Choroid plexus epithelial cell (primary cell): Measurements from ENCODE around the gene PITX3.

Source experiments
- DNase-seq: peaks from one replicate; pipeline ENCODE4 v3.0.0-alpha.2; 2010; ENCODE audit warnings: low read depth
- H3K4me3 ChIP-seq: 2 replicates; pipeline ENCODE4 v1.5.1; 2011; ENCODE audit warnings: low read depth, mild to moderate bottlenecking, control low read depth, low read length, moderate library complexity
- TF ChIP-seq, protein P1 (sequence below): conservative IDR thresholded peaks from 2 replicates; pipeline ENCODE4 v1.5.1; 2011; ENCODE audit warnings: low read depth, mild to moderate bottlenecking, control low read depth, inconsistent platforms, low read length, moderate library complexity

Gene PITX3

DNA sequence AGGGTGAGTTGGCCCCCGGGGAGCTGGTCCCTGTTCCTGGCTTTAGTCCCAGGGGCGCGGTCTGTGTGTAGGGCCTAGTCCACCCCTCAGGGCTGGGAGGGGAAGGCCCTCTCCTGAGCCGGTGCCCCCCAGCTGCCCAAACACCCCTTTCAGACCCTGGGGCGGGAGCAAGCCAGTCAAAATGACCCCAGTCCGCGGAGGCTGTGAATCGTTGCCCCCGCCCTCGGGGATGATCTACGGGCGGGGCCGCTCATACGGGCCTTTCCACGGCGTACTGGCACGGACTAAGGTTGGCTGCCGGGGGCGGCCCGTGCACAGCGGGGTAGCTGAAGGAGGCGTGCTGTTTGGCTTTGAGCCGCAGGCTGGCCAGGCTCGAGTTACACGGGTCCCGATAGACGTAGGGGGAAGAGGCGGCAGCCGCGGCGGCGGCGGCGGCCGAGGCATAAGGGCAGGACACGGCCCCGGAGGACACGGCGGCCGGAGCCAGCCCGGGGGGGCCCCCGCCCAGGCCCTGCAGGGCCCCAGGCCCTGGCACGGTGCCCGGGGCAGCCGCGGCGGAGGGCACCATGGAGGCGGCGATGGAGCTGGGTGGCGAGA, 10.9 kb downstream of the PITX3 start:
- peak overlapping the region; percentile 47 for H3K4me3 ChIP-seq
- TF ChIP-seq, protein P1, sequence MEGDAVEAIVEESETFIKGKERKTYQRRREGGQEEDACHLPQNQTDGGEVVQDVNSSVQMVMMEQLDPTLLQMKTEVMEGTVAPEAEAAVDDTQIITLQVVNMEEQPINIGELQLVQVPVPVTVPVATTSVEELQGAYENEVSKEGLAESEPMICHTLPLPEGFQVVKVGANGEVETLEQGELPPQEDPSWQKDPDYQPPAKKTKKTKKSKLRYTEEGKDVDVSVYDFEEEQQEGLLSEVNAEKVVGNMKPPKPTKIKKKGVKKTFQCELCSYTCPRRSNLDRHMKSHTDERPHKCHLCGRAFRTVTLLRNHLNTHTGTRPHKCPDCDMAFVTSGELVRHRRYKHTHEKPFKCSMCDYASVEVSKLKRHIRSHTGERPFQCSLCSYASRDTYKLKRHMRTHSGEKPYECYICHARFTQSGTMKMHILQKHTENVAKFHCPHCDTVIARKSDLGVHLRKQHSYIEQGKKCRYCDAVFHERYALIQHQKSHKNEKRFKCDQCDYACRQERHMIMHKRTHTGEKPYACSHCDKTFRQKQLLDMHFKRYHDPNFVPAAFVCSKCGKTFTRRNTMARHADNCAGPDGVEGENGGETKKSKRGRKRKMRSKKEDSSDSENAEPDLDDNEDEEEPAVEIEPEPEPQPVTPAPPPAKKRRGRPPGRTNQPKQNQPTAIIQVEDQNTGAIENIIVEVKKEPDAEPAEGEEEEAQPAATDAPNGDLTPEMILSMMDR, result no peak
- DNase-seq, result peak; percentile 78

DNA sequence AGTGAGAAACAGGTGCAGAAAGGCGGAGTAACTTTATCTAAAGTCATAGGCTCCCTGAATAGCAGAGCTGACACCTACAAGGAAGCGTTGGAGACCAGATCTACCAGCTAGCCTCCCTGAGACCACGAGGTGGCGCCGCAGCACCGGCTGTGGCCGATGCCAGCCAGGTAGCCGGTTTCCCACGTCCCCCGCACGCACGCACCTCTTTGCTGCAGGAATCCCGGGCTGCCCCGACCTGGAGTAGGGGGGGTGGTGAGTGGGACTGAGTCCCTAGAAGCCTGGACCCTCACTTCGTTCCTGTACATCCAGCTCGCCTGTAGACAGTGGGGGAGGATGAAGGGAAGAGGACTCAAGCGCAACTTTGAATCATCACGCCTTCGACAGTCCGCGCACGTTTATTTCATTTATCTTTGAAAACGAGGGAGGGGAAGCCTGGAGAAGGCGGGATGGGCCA, 11.5 kb downstream of the PITX3 start:
- TF ChIP-seq, protein P1, result peak; percentile 99
- H3K4me3 ChIP-seq, result peak overlapping the region; percentile 47
- peak; percentile 85 for DNase-seq

DNA sequence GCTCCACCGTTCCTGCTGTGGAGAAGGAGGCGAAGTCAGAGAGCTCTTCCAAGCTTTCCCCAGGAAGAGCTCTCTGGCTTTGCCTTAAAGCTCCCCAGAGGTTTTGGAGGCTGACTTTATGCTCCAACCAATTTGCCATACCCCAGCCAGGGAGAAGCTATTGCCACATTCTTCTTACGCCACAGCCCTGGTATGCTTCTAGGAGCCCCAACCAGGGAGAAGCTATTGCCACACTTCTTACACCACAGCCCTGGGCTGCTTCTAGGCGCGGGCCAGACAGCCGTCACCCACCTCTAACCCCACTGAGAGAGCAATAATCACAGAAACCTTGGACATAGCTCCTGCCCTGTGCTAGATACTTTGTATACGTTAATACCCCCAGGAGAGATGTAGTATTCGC, 14.3 kb downstream of the PITX3 start:
- H3K4me3 ChIP-seq, result no peak overlapping the region
- DNase-seq, result peak; percentile 79
- TF ChIP-seq, protein P1, result no peak

DNA sequence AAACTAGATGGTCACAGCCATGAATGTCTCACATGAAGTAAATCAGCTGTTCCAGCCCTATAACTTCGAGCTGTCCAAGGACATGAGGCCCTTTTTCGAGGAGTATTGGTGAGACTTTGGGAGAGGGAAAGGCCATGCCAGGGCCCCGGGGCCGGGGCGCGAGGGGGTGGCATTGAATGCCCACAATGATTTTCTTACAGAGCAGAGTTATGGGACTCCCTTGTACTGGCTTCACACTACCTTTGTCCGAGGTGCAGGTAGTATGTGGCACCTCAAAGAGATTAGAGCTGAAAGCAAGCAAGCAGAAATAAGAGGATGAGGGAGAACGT, 14.8 kb downstream of the PITX3 start:
- no peak overlapping the region for H3K4me3 ChIP-seq
- TF ChIP-seq, protein P1, result no peak
- no peak for DNase-seq

DNA sequence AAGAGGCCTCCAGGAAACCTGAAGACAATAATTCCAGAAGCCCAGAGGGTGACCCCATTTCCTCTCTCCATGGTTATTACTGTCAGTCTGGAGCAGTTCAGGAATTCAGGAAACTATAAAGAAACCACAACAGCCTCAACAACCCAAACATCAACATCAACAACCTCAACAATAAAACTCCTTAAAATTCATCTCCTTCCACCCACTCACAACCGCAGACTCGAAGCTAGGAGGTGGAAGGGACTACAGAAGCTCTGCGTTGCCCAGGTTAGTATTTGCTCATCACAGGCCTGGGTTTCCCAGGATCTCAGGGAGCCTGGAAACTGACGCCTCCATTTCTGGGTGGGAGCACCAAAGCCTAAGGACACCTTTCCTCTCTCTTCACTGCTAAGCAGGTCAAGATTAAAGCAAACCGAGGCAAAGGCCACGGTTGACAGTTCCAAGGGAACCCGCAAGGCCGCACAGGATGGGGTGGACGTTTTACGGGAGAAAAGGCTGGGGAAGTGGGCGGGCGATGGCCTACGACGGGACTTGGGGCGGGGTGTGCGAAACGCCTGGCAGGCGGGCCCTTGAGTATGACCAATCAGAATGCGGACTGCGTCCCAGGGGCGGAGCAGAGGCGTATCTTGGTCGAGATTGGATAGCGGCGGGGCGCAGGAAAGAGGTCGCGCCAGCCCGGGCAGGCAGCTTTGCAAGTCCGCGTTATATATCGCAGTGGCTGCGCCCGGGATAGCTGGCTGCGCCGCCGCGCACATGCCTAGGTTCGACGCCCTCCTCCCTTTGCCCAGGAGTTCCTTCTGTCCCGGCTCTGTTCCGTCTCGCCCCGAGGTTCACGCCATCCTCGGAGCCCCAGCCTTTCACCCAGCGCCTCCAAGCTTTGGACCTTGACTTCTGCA, 15.4 kb downstream of the PITX3 start, which contains the start of gene ELOVL3:
Gene ELOVL3 (plus strand): TSS at position 654 of the 896 bp plus-strand sequence. CDS start 250 bp downstream, outside the sequence.
- DNase-seq, result peak; percentile 97
- H3K4me3 ChIP-seq, result peak within 1 kb of the TSS; percentile 49
- TF ChIP-seq, protein P1, result no peak

DNA sequence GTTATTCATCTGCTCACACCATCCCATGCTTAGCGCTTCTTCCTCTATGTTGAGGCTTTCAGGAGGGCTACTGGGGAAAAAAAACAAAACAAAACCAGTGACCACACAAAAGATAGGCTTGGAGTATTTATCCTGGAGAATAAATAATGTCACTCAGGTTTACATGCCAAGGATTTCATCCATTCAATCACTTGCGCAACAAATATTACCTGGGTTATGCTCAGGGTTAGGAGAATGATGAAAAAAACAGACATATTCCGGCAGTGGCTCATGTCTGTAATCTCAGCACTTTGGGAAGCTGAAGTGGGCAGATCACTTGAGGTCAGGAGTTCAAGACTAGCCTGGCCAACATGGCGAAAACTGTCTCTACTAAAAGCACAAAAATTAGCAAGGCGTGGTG, 18.5 kb downstream of the PITX3 start:
- no peak for DNase-seq
- TF ChIP-seq, protein P1, result no peak
- no peak overlapping the region for H3K4me3 ChIP-seq

DNA sequence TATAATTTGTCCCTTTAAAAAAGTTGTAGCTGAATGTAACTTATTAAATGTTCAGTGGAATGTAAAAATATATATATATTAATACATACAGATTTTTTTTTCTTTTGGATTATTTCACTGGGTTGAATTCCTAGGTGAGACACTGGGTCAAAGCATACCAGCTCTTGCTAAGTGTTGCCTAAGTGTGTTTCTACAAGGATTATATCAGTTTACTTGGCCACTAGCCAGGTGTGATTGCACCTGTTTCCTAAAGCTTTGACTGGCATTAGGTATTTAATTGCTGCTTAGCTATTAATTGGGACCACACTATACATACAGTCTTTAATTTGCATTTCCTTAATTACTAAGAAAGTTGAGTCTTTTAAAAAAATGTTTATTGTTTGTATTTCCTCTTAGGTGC, 20.7 kb downstream of the PITX3 start:
- no peak for DNase-seq
- H3K4me3 ChIP-seq, result no peak overlapping the region
- TF ChIP-seq, protein P1, result no peak
